ENCODE results near the gene CELF1.

CELF1 gene

DNA sequence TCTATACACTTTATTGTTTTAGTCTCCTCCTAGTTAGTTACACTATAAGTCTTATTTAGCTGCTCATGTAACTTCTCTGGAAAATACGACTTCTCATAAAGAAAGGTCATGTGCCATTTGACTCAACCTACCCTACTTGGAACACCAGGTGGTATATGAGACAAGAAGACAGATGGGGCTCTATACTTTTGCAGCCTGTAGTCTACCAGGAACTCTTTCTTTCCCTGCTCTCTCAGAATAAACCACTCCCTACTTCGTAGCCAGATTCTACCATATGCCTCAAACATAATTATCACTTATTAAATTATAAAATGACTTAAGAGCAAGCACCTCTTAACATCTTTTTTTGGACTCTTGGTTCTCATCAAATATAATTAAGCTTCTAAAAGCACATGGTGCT, 65.5 kb downstream of the CELF1 start:
- in situ Hi-C loops (cut with MboI; ENCODE audit: low sequenced_read_pairs, unreplicated experiment) = no loop called here
- TF ChIP-seq, protein P1, sequence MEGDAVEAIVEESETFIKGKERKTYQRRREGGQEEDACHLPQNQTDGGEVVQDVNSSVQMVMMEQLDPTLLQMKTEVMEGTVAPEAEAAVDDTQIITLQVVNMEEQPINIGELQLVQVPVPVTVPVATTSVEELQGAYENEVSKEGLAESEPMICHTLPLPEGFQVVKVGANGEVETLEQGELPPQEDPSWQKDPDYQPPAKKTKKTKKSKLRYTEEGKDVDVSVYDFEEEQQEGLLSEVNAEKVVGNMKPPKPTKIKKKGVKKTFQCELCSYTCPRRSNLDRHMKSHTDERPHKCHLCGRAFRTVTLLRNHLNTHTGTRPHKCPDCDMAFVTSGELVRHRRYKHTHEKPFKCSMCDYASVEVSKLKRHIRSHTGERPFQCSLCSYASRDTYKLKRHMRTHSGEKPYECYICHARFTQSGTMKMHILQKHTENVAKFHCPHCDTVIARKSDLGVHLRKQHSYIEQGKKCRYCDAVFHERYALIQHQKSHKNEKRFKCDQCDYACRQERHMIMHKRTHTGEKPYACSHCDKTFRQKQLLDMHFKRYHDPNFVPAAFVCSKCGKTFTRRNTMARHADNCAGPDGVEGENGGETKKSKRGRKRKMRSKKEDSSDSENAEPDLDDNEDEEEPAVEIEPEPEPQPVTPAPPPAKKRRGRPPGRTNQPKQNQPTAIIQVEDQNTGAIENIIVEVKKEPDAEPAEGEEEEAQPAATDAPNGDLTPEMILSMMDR (IDR thresholded peaks at IDR 0.05; ENCODE audit: borderline replicate concordance, control extremely low read depth, extremely low read depth, insufficient read depth, missing control alignments) = no peak
- no peak for DNase-seq (ENCODE audit: low spot score)

DNA sequence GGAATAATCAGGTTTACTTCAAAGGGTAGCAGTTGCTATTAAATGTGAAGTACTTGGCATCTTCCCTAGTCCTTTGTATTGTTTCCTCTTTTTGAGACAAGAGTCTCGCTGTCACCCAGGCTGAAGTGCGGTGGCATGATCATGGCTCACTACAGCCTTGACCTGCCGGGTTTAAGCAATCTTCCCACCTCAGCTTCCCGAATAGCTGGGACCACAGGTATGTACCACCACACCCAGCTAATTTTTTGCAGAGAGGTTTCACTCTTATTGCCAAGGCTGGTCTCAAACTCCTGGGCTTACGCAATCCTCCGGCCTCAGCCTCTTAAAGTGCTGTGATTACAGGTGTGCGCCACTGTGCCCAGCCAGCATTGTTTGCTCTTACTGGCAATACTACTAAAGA, 67.8 kb downstream of the CELF1 start:
- in situ Hi-C loops (cut with MboI; ENCODE audit: low sequenced_read_pairs, unreplicated experiment) = no loop called here
- no peak for DNase-seq (ENCODE audit: low spot score)
- TF ChIP-seq, protein P1 (IDR thresholded peaks at IDR 0.05; ENCODE audit: borderline replicate concordance, control extremely low read depth, extremely low read depth, insufficient read depth, missing control alignments) = no peak

DNA sequence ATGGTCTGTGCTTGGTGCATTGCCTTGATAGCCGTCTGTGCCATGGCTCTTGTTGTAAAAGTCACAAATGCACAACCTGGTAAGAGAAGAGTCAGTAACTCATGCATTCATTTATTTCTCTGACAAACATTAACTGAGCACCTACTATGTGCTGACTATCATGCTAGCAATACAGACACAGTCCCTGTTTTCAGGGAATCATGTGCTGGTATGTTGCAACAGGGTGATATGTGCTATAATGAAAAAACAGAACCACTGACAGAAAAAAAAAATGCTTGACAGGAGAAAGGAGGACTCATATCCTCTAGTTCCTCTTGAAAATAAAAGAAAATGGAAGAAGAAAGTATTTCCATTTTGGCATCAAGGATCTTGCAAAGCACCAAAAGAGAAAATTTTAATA, 69.5 kb downstream of the CELF1 start:
- DNase-seq (ENCODE audit: low spot score) = no peak
- in situ Hi-C loops (cut with MboI; ENCODE audit: low sequenced_read_pairs, unreplicated experiment) = no loop called here
- TF ChIP-seq, protein P1 (IDR thresholded peaks at IDR 0.05; ENCODE audit: borderline replicate concordance, control extremely low read depth, extremely low read depth, insufficient read depth, missing control alignments) = no peak

DNA sequence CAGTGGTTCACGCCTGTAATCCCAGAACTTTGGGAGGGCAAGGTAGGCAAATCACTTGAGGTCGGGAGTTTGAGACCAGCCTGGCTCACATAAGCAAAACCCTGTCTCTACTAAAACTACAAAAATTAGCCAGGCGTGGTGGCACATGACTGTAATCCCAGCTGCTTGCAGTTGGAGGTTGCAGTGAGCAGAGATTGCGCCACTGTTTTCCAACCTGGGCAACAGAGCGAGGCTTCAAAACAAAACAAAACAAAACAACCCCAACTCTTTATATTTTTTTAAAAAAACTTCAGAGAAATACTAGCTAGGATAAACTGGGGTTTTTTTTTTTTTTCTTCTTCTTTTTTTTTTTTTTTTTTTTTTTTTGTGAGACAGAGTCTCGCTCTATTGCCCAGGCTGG, 72.2 kb downstream of the CELF1 start:
- no peak for DNase-seq (ENCODE audit: low spot score)
- TF ChIP-seq, protein P1 (IDR thresholded peaks at IDR 0.05; ENCODE audit: borderline replicate concordance, control extremely low read depth, extremely low read depth, insufficient read depth, missing control alignments) = no peak
- in situ Hi-C loops (cut with MboI; ENCODE audit: low sequenced_read_pairs, unreplicated experiment) = no loop called here

DNA sequence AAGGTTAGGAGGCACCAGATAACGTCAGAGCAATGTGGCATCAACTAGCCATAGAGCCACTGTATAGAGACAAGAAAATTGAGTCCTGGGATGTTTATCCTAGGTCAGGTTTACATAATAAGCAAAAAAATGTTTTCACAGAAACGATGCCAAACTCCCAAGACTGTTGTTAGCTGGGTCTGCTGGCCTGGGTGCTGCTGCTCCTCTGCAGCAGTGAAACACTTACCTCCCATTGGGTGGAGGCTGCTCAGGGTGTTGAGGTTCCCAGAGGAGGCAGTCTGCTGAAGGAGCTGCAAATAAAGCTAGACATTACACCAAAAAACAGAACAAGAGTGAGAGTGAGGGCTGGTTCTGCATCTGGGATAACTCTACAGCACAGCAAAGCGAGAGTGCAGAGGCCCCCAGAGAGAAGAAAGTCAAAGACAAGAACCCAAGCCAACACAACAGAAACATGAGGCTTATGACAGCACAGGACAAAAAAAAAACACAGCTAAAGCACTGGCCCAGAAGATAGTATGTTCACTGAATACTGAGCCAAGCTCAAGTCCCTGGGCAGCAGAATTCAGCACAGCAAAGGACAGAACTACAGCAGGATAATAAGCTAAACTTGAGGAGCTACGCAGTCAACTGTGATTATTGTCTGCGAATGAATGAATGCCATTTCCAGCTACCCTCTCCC, 74.1 kb downstream of the CELF1 start:
- in situ Hi-C loops (cut with MboI; ENCODE audit: low sequenced_read_pairs, unreplicated experiment) = no loop called here
- TF ChIP-seq, protein P1 (IDR thresholded peaks at IDR 0.05; ENCODE audit: borderline replicate concordance, control extremely low read depth, extremely low read depth, insufficient read depth, missing control alignments) = no peak
- no peak for DNase-seq (ENCODE audit: low spot score)

DNA sequence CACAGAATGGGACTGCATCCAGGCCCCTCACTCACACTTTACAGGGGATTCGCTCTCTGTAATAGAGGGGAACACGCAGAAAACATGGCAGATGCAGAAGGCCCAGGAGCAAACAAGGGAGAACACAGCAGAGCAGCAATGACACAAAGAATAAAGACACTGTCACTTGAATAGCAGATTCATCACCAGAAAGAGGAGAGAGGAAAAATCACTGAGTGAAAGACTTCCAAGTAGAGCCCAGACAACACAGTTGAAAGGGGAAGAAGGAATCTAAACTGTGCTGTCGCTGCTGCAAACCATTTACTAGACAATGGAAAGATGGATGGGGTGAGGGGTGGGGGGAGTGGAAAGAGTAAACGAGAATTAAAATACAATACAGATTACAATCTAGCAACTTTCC, 75.2 kb downstream of the CELF1 start:
- in situ Hi-C loops (cut with MboI; ENCODE audit: low sequenced_read_pairs, unreplicated experiment) = no loop called here
- TF ChIP-seq, protein P1 (IDR thresholded peaks at IDR 0.05; ENCODE audit: borderline replicate concordance, control extremely low read depth, extremely low read depth, insufficient read depth, missing control alignments) = no peak
- no peak for DNase-seq (ENCODE audit: low spot score)

Measured in GM13976 (cell line).